ENCODE results near the gene GDNF.

Gene GDNF

DNA sequence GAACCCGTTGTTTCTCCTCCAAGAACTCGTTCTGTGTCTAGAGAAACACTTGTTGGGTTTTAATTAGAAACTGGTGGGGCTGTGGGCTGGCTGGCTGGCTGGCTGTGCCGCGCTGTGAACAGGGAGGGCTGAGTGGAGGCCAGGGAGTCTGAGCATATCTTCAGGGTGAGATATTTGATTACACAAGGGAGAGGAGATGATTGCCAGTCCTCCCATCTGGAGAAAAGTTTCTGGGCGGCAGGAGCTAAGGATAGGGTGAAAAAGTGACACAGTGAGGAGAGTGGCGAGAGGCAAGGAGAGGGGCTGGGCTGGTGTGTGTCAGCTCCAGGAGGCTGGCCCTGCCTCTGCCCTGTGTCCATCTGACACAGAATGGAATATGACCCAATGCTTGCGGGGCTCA lies 63.0 kb downstream of the GDNF start:
- no peak for DNase-seq

DNA sequence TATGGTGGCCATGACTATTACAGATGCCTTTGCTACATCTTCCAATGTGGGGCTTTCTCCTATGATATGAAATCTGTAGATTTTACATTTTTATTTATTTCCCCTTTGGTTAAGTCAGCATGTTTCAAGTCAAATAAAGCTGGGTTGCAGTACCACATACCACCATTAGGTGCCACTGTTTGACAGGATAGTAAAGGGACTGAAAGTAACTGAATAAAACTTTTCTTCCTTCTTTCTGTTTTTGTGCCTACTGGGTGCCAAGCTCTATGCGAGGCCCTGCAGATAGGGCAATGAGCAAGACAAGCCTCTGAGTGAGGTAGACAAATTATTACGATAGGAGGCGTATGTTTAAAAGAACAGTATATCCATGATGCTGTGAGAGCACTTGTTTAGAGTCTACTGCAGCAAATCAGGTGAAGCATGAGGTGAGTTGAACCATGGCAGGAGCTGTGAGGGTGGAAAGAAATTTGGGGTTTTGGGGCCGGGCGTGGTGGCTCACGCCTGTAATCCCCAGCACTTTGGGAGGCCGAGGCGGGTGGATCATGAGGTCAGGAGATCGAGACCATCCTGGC lies 64.8 kb downstream of the GDNF start:
- no peak for DNase-seq

DNA sequence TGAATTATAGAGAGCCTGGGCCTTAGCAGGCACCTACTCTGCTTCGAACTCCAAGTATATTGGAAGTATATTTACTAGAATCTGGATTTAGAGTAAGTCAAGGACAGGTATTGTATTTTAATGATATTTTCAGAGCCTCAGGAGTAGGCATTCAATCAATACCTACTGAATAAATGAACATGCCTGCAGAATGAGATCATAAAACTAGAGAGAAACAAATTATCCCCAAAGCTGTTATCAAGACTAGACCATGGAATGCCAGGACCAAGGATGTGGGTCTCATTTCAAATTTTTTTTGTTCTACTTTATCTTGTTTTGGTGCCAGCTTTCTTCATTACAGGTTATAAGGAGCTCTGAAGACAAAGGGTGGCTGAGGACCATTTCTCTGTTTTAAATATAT lies 66.0 kb downstream of the GDNF start:
- no peak for DNase-seq

DNA sequence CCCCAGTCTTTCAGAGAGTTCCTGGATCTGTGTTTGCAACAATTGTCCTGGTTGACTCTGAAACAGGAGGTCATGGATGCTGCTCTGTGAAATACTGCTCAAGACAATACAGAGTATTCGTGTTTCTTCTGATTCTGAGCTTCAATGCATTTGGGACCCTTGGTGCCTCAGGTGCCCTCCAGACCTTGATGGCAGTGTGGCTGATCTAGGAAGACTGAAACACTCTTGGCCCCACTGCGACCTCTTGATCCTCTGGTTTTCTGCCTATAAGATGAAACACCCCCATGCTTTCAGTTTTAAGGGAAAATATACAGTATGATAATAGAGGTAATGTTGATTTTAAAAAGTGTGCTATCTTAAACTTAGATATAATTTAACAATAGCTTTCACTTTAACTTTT lies 67.6 kb downstream of the GDNF start:
- no peak for DNase-seq

DNA sequence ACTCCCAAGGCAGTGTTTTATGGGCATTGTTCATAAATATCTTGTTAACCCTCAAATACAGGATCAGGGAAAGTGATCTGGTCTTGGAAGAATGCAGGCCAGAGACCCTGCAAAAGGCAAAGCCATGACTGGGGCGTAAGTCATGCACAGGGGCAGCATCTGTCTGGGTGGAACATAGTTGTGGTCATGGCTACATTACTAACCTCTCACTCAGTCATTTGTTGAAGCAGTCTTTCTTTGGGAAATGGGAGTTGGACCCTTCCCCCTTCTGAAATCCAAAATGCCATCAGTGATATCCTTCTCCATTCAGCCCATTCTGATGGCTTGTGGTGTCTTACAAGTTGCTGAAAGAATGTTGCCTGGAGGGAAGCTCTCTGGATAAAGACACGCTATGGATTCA lies 68.1 kb downstream of the GDNF start:
- no peak for DNase-seq

DNA sequence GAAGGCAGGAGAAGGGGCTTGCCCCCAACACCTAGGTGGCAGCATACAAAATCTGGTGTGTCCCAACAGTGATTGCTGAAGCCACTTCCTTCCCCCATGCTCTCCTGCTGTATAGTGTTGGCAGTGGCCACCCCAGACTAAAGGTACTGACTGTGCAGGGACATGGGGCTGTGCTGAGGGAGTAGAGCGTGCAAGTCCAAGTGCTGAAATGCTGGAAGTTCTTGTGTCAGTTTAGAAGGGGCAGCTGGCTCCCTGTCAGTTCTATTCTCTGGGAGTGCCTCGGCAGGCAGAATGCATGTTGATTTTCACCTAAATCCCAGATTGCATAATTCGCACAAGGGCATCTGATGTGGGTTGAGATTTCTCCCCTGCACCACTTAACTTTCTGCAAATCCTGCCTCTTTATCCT lies 68.6 kb downstream of the GDNF start:
- DNase-seq, result no peak

DNA sequence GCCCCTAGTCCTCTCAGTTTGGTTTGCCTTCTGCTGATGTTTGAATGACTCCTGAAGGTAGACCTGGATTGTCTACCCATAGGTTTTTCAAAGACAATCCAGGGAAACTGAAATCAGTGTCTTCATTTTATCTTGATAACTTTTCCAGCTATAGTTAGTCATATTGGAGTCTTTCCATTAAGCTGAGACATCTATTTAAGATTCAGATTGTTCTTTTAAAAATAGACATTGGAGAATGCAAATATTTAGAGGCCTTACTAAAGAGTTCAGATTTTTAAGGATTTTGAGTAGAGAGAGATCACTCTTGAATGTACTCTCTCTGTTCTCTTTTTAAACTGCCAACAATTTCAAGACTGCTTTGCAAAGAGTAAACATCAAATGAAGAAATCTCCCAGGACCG lies 69.1 kb downstream of the GDNF start:
- no peak for DNase-seq

DNA sequence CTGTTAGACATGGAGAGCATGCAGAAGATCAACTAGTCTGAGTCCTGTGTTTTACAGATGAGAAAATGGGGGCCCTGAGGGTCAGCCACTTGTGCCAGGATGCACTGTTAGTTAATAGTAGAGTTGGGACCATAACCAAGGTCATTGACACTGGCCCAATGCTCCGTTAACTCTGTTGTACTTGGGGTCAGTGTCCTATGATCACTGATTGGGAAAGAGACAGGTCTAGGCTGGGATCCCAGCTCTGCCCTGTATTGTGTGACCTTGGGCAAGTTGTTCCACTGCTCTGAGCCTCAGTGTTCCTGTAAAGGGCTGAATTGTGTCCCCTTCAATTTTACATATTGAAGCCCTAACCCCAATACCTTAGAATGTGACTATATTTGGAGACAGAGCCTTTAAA lies 70.0 kb downstream of the GDNF start:
- DNase-seq, result no peak

DNA sequence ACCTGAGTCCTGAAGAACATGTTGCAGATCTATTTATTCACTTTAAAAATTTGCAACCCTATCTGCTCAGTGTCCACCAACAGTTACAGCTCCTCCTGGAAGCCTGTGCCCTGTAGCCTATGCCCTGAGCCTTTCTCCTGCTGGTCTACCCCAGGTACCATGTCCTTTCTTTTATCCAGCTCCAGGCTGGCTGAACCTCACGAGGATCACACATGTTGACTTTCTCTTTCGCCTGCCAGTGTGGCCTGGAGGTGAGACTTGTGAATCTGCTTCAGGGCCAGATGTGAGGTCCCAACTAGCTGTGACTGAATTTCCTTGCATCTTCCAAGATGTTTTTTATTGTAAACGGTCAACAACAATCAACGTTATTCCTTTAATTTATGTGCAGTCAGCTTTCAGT lies 70.7 kb downstream of the GDNF start:
- DNase-seq, result no peak

DNA sequence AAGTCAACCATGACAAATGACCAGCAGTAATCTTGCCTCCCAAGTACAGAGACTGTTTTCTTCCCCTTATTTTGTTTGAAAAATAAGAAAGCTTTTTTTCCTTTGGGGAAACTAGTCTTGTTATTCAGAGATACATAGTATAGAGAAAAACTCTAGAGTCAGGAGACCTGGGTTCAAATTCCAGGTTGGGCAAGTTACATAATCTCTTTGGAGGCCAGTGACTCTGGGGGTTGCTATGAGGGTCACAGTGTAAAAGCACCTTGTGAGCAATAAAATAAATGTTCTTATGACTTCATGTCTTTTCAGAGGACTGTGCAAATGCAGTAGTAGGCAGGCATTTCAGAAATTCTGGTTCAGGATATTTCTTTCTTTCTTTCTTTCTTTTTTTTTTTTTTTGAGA lies 71.5 kb downstream of the GDNF start:
- no peak for DNase-seq

DNA sequence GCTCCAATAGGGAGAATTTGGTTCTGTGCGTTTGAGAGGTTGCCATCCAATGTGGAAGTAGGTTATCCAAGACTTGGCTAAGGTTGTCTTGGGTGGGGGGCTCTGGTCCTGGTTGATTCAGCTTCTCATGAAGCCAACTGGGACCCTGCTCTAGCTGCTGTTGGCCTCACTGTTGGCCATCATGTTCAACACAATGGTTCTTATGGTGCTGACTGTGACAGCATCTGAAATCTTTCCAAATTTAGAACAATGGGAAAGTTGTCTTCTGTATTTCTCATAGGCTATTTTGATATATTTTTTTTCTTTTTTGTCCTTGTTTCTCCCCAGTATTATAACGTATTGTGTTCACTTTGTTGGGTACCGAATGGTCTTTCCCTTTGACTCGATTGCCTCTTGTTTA lies 71.9 kb downstream of the GDNF start:
- no peak for DNase-seq

DNA sequence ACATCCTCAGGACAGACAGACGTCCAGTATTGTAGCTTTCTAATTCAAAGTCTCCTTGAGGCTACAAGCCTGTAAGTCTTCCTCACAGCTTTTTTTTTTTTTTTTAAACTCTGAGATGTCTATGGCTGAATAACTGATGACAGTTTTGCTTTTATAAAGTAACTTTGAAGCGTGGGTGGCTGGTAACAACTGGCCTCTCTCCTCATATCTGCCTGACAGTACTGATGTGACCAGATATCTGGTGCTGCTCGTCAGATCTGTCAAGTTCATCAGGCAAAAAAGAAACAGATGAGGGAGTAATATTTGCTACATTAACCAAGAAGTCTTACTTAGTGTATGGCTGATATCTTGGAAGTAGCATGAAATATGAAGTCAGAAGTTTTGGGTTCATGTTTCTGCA lies 72.6 kb downstream of the GDNF start:
- no peak for DNase-seq
